ENCODE measurements around the gene SDC3.

GRCh38 chr1:30887485-30888315 lies 20.9 kb downstream of the SDC3 start:
- TF ChIP-seq E2F8 (IDR thresholded peaks at IDR 0.05; ENCODE audit: low read depth, partially characterized antibody) = no peak
- TF ChIP-seq EP300 (IDR thresholded peaks at IDR 0.05; ENCODE audit: borderline replicate concordance in 1 of 2, control insufficient read depth in 1 of 2, low read depth in 2 of 2, low read length in 2 of 2) = no peak
- TF ChIP-seq ZSCAN29 (IDR thresholded peaks at IDR 0.05) = no peak
